Fibroblast of mammary gland (primary cell): ENCODE data around the gene RAB28.
"Not testable (repeated sequence)": the region's sequence is repeated elsewhere in the genome, so short reads cannot be mapped to it uniquely, and the experiment has no call there.

ENCODE experiments used
- DNase-seq: peaks from one replicate; pipeline ENCODE4 v3.0.0-alpha.2; 2010; ENCODE audit warnings: low read depth
- H3K4me3 ChIP-seq: 2 replicates; pipeline ENCODE4 v1.5.1; 2011; ENCODE audit warnings: low read depth, mild to moderate bottlenecking, low read length, moderate library complexity; ENCODE audit not compliant: control insufficient read depth
- CTCF ChIP-seq: conservative IDR thresholded peaks from 2 replicates; pipeline ENCODE4 v1.5.1; 2011; ENCODE audit warnings: low read depth, low read length, inconsistent platforms; ENCODE audit not compliant: control insufficient read depth, insufficient read depth

The RAB28 gene

GRCh38 chr4:13409324-13409723, 74.8 kb downstream of the RAB28 start:
- no peak overlapping the region for H3K4me3 ChIP-seq
- no peak for TF ChIP-seq CTCF
- DNase-seq, result no peak

GRCh38 chr4:13406156-13406555, 78.0 kb downstream of the RAB28 start:
- DNase-seq, H3K4me3 ChIP-seq: not testable (repeated sequence)

- no peak overlapping the region for H3K4me3 ChIP-seq
- no peak for TF ChIP-seq CTCF
- no peak for DNase-seq
Observed at GRCh38 chr4:13403833-13404232, 80.3 kb downstream of the RAB28 start.

GRCh38 chr4:13403326-13403725, 80.8 kb downstream of the RAB28 start:
- TF ChIP-seq CTCF, result no peak
- DNase-seq, result no peak
- H3K4me3 ChIP-seq, result no peak overlapping the region

- DNase-seq, result peak; percentile 38
- TF ChIP-seq CTCF, result no peak
- no peak overlapping the region for H3K4me3 ChIP-seq
Observed at GRCh38 chr4:13399257-13399656, 84.9 kb downstream of the RAB28 start.

GRCh38 chr4:13396161-13396560, 88.0 kb downstream of the RAB28 start:
- DNase-seq, result no peak
- H3K4me3 ChIP-seq, result no peak overlapping the region
- TF ChIP-seq CTCF, result no peak

- DNase-seq, H3K4me3 ChIP-seq: not testable (repeated sequence)
Observed at GRCh38 chr4:13389901-13390300, 94.2 kb downstream of the RAB28 start.

- H3K4me3 ChIP-seq, result no peak overlapping the region
- DNase-seq, result peak; percentile 11
- no peak for TF ChIP-seq CTCF
Observed at GRCh38 chr4:13386405-13387107, 97.6 kb downstream of the RAB28 start.
